HG03354 (cell line): Measurements from ENCODE around the gene SPARCL1.

Experiments
- ATAC-seq: cut with Tn5 transposase; IDR thresholded peaks from one replicate; pipeline ENCODE4 v1.9.1; 2021; ENCODE audit warnings: mild to moderate bottlenecking; ENCODE audit not compliant: unreplicated experiment, poor library complexity, severe bottlenecking

SPARCL1 gene

DNA sequence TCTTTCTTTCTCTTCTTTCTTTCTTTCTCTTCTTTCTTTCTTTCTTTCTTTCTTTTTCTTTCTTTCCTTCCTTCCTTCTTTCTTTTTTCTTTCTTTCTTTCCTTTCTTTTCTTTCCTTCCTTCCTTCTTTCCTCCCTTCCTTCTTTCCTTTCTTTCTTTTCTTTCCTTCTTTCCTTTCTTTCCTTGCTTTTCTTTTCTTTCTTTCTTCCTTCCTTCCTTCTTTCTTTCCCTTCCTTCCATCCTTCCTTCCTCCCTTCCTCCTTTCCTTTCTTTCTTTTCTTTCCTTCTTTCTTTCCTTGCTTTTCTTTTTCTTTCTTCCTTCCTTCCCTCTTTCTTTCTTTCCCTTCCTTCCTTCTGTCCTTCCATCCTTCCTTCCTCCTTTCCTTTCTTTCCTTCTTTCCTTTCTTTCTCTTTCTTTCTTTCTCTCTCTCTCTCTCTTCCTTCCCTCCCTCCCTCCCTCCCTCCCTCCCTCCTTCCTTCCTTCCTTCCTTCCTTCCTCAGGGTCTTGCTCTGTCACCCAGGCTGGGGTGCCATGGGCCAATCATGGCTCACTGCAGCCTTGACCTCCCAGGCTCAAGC, 13.6 kb upstream of the SPARCL1 start:
- ATAC-seq: no peak

DNA sequence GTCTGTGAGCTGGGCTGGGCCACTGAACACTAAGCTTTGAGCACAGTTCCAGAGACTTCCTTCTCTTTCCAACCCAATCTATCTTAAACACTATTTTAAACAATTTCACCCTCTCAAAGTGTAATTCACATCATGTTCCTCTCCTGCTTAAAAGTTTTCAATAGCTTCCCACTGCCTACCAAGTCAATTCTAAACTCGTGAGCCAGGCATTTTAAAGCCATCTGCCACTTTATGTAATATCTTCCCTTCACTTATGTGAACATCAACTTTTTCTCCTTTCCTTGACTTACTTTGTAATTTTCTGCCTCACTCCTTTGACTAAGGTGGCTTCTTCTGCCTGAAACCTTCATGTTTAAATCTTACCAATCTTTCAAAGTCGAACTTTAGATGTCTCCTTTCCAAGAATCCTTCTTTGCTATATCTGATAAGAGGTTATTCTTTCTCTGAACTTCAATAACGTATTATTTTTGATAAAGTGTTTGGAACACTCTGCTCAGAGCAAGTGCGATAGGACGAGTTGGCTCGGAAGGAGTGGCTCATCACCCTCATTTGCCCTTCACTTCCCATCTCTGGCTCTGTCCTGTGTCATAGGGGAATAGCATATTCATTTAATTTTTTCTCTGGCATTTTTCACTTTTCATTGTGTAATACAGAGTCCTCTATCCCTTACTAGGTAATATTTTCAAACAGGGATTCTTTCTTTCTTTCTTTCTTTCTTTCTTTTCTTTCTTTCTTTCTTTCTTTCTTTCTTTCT, 13.0 kb upstream of the SPARCL1 start:
- no peak for ATAC-seq

DNA sequence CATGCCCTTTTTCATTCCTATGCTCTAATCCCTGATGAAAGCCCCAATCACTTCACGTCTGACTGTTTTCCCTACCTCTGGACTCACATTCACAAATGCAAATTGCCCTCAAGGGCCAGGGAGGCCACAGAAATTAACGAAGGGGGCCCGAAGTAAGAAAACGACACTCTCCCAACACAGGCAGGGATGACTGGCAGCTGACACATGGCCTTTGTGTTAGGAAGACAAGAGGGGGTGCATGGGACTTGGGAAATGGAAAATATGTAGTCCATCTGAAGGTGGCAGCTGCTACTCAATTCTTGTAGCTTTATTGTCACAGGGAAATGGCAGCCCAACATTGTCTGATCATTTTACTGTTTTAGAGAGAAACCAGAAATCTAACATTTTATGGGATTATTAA, 12.3 kb upstream of the SPARCL1 start:
- no peak for ATAC-seq

DNA sequence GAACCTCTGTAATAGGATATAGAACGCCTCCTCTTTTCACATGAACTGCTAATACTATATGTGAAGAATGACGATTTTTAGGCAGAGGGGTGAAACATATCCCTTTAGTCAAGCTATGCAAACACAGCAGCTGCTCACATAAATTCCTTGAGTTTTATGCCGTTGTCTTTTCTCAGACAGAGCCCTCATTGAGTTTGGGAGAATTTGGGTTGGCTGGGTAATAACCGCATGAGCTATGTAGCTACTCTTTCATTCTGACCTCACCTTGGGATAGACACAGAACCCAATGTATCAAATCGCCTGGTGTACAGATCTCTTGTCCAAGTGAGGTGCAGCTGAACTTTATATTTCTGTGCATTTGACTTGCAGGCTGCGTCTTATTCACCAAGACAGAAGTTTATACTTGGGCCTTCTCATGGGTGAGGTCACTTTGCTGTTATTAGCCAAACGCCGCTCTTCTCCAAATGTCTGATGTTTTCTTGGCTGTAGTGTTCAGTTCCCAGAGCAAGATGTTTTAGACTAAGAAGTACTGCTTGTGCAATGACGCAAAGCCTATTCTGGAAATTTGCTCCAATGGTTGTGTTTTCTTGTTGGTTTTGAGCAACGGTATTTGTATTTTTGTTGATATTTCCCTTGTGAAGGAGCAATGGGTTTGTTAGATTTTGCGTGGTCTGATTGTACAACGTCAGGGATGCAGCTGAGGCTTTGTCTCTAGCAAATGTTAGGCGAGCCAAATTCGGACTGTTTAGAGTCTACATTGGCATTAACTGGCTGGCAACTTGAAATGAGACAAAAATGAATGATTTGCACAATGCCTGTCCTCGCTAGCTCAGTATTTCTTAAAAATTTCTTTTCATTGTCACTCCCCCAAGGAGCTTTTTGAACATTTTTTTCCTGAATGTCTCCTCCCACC, 11.2 kb upstream of the SPARCL1 start:
- ATAC-seq: no peak

DNA sequence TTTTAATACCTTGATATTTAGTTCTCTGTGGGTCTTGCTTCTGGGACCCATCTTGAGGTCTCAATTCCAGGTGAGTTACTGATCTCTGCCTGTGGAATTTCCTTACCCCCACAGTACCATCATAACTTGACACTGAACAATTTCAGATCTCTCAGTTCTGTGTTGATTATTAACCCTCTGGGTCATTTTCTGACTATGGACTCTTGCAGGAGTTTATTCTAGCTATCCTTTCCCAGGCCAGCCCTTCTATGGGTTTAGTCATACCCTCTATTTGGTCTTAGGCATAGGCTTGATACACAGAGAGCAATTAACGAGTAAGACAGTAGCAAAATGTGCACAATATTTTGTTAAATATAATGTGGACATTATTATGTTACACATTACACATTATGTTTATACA, 3.7 kb upstream of the SPARCL1 start:
- ATAC-seq: peak; percentile 56

DNA sequence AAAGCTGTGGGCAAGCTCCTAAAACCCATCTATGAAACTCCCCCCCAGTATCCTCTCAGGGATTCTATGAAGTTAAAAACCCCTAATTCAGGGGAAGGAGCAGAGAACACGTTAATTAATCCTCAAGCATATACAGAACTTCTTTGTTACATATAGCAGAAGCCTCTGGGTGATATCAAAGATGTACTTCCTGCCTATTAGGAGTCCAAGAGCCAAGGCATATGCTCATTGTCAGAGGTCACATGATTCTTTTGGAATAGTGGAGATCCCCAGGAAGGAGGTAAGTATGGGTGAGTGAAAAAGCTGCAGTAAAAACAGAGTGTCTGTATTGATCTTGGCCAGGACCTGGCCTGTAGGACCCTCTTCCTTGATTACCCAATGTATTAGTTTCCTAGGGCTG, 2.9 kb upstream of the SPARCL1 start:
- no peak for ATAC-seq

DNA sequence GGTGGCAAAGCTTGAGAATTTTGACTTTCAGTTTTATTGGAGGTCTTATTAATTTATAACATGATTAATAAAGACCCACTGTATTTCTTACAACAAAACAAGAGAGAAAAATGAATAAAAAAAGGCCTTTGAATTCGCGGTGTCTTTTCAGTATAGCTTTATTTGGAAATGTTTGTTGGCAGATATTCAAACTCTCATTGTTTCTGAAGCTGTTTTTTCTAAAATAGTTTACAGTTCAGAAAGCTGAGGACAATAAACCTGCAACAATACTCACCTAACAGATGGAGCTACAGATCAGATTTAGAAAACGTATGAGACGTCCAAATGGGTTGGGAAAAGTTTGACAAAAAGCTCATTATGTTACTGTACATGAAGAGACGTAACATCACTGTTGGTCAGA, 2.4 kb upstream of the SPARCL1 start:
- no peak for ATAC-seq

DNA sequence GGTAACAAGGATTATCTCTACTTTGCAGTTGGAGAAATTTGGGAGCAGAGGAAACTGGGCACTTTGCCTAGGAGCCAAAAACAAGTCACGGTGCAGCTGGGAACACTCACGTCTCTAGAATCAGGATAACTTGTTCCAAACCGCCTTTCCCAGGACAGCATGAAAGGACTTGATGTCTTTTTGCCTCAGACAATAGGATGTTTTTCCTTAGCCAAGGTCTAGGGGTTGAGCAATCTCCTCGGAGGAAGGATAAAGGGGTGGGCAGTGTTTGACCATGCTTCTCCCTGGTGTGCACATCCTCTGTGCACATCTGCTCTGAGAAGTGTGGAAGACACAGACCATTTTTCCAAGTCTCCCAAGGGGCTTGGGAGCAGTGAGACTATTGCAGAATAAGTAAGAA, 1.7 kb upstream of the SPARCL1 start:
- ATAC-seq: no peak

DNA sequence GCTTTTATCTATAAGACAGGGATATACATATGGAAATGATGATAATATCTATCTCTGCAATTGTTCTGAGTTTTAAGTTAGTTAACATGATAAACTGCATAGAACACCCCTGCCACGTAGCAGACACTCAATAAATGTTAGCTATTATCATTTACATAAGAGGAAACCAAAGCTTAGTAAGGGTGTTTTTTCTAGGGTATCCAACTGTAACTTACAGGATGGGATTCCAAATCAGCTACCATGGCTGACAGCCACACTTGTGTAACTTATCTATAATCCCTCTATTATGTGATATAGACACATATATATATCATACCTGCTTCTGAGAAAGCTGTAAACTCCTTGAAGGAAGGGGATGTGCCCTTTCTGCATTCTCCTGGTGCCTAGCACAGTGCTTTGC, 1.1 kb upstream of the SPARCL1 start:
- no peak for ATAC-seq

DNA sequence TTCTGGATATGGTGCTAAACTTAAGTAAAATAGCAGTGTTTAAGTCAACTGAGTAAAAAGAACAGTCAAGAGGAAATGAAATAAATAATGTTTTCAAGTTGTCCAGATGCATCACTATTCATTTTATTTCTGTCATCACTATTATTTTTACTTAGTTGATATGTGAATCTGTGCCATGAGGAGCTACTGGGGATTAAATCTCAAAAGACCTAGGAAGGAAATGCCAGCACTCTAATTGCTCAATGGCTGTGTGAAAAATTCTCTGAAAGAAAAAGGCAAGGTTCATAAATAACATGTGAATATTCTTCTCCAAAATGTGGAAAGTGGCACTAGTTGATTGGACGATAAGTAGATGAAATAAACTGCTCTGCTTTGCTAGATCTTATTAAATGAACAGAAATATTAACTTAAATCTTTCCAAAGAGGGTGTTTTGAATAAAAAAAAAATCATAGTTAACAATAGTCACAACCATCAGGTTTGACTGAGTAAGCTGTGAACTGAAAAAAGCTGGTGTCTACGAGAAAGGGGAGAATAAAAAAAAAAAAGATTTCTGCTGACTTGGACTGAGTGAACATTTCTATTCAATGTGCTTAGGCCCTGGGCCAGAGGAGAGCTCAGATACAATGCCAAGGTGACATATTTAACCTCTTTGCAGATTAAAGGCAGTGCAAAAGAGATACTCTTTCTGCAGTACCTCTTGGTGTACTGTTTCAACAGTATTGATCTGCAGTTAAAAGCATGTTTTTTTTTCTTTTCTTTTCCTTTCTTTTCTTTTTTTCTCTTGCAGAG, 1.6 kb downstream of the SPARCL1 start:
- ATAC-seq: no peak

DNA sequence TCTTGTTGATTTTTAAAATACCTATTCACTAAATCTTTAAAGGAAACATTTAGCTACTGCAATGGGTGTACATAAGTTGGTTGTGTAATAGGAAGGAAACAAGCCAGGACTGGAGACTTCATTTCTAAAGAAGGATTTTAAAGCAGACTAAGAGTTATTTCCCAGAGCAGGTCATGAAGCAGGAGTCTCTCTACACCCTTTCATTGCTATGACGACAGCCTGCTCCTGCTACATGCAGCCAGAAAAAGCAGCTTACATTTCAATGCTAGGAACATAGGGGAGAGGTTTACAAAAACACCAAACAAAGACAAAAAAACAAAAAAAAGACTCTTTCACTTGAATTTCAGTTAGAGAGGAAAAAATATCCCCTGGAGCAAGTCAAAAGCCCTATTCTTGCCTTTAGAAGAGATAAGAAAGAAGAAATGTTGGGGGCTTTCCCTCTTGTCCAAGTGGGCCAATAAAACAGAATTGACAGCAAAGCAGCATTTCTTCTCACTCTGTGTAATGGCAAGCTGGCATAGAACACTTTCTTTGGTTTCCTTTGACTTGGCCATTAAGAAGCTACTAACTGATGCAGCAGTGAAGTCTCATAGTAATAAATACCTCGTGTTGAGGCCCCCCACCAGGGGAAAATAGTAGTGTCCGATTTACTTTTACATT, 3.4 kb downstream of the SPARCL1 start:
- no peak for ATAC-seq

DNA sequence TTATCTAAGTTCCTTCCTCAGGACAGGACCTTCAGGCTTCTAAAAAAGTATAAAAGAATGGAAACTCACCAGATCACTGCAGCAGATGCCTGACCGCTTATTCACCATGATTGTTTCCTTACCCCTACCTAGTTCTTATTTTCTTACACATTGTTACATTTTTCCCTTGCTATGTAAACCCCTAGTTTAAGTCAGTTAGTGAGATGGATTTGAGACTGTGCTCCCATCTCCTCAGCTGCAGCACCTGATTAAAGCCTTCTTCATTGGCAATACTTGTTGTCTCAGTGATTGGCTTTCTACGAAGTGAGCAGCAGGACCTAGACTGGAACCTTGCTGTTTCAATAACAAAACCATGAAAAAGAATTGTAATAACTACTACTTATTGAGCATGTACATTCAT, 4.7 kb downstream of the SPARCL1 start:
- no peak for ATAC-seq

DNA sequence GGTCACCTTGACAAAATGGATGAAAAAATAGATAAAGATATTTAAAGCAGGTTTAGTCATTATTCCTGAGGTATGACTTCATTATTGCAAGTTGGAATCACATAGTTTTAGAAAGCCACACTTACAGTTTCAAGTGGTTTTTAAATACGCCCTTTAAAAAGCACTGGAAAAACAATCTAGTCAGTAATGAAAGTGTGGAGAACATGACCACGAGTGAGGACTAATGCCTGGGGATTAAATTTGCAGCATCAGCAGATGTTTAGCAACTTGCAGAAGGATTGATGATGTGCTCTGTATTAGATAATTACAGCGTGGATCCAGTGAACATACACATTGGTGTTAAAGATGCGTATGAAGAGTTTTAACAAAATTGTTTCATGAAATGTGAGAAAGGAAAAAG, 5.9 kb downstream of the SPARCL1 start:
- no peak for ATAC-seq

DNA sequence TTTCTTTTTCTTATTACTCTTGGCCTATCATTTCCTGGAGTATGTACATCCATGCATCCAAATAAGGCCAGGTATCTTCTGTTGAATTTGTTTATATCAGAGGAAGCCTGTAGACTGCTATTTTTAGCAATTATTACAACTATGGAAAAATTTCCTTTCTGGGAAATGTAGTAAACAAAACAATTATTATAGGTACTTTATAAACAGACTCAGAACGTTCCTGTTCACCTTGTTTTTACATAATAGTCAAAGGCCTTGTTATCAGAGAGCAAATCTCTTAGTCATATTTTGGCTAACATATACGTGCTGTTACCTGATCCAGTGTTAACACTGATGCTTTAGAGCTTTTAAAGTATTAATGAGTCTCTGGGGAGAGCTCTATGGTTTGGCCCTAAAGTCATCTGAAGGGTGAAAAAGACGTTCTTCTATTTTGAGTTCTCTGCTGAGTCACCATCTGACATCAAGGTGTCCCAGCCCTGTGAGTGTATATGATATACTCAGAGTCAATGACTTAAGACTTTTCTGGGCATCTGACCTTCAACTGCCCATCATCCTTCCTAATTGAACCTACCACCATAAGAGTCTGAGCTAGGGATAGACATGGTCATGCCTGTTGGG, 7.3 kb downstream of the SPARCL1 start:
- ATAC-seq: peak; percentile 54

DNA sequence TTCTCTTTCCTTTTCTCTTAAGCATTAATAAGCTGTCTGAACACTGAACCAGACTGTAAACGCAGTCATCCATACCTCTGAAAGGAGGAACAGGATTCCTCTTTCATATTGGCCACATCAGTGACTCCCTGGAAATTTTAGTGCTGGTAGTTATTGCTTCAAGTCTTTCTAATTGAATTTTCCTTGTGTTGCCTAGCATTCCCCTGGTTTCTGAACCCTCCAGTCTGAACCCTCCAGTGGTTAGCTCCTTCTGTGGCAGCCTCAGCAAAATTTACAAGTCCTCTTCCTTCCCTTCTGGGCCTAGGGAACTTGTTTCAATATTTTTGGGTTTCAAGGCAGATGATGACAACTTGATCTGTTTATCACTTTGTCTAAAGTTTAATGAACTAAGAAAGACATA, 7.9 kb downstream of the SPARCL1 start:
- ATAC-seq: no peak

DNA sequence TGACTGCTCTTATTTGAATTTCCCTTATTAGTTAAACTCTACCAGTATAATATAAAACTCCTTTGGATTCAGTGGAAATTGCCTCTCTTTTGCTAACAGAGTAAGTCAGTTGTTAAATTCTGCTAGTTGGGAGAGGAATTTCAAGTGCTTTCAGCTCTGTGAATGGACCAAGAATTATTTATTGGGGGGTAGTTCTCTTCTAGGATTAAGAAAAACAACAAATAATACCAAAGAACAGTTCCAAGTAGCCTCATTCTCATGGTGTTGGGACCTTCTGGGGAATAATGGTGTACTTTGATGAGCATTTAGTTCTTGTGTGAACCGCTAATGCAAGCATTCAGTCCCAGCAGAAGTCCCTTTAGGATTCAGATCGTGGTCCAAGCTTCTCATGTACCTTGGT, 11.6 kb downstream of the SPARCL1 start:
- no peak for ATAC-seq

DNA sequence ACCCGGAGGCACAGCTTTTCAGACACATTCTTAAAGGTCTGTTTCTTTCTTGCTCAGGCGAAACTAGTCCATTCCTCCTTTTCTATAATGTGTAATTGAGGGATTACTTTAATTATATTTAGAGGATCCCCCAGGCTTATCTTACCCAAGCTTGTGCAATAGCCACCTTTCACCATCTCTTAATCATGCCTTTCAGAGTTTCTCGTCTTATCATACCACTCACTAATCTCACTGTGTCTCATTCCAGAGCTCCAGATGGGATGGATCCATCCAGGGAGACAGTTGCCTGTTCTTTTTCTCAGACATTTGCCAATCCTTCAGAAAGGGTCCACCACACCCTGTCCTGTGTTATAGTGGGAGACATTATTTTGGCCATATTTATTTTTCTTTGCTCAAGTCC, 12.5 kb downstream of the SPARCL1 start:
- ATAC-seq: no peak

DNA sequence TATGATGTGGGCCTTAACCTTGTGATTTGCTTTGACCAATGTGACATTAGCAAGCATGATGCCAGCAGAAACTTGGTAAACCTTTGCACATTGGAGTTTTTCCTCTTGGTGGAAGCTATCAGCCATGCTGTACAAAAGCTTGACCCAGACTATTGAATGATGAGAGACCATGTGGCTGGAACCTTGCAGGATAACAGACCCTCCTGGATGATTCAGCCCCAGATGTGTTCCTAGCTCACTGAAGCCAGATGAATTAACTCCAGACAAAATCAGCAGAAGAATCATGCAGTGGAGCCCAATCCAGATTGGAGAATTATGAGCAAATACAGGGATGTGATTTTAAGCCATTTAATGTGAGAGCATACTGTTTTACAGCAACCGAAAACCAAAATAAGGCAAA, 16.8 kb downstream of the SPARCL1 start:
- ATAC-seq: no peak

DNA sequence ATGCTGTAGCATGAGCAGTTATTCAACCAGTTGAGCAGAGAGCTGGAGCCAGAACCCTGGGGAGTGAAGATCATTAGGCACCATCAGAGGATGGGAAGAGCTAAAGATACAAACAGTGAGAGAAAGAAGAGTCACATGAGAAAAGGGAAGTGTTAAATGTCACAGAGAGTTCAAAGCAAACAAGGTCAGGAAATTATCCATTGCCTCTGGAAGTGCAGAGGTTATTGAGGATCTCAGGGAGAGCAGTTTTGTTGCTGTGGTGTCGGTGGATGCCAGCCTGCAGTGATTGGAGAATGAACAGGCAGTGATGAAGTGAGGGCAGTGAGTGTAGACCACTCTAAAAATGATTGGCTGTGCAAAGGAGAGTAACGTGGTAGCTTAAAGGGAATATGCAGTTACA, 17.7 kb downstream of the SPARCL1 start:
- no peak for ATAC-seq
